Keratinocyte (primary cell): ENCODE measurements around the gene KRT5. TPM values are rescaled to one million over a fixed set of nuclear protein-coding genes. Genes with fewer than 3 reads are reported as not detected.

ENCODE experiments used
- DNase-seq: peaks from one replicate; pipeline ENCODE4 v3.0.0-alpha.2; 2011; ENCODE audit warnings: low read depth, missing footprints, low spot score
- FAIRE-seq: peaks from 2 replicates; lab custom pipeline; 2011; peaks lifted over from hg19 to GRCh38; lab: Jason Lieb, UNC
- H2AFZ ChIP-seq: 2 replicates; pipeline ENCODE4 v1.6.0; 2012; ENCODE audit warnings: low read length, control low read depth, inconsistent platforms; ENCODE audit not compliant: control insufficient read depth
- H3K27ac ChIP-seq: 2 replicates; pipeline ENCODE4 v1.5.1; 2011; ENCODE audit warnings: low read length; ENCODE audit not compliant: control insufficient read depth, insufficient read depth
- H3K27me3 ChIP-seq: 3 replicates; pipeline ENCODE4 v1.6.0; 2011; ENCODE audit warnings: low read length; ENCODE audit not compliant: control insufficient read depth, insufficient read depth; ENCODE audit errors: extremely low read depth
- H3K36me3 ChIP-seq, 2 experiments: 2 replicates in 1 of 2; 3 replicates in 1 of 2; pipeline ENCODE4 v1.5.1; 2011; ENCODE audit warnings: low read length in 2 of 2, mild to moderate bottlenecking in 1 of 2; ENCODE audit not compliant: control insufficient read depth in 2 of 2, insufficient read depth in 2 of 2; ENCODE audit errors: extremely low read depth in 1 of 2
- H3K4me1 ChIP-seq: 3 replicates; pipeline ENCODE4 v1.5.1; 2011; ENCODE audit warnings: low read length; ENCODE audit not compliant: control insufficient read depth, insufficient read depth; ENCODE audit errors: extremely low read depth
- H3K4me2 ChIP-seq: 3 replicates; pipeline ENCODE4 v1.6.0; 2011; ENCODE audit warnings: low read depth, low read length; ENCODE audit not compliant: control insufficient read depth, insufficient read depth; ENCODE audit errors: extremely low read depth
- H3K4me3 ChIP-seq, 3 experiments: fragments of 200-600 bp in 1 of 3; sonication (generic) in 1 of 3; 2 replicates in 2 of 3; 3 replicates in 1 of 3; pipeline ENCODE4 v1.5.1; 2011 to 2016; ENCODE audit warnings: low read length in 3 of 3, mild to moderate bottlenecking in 3 of 3, control low read depth in 2 of 3, inconsistent platforms in 1 of 3, low read depth in 1 of 3, mixed read lengths in 1 of 3, mixed run types in 1 of 3, moderate library complexity in 1 of 3; ENCODE audit not compliant: control insufficient read depth in 2 of 3, insufficient read depth in 2 of 3; ENCODE audit errors: extremely low read depth in 1 of 3
- H3K79me2 ChIP-seq: 2 replicates; pipeline ENCODE4 v1.6.0; 2012; ENCODE audit warnings: low read length; ENCODE audit not compliant: control insufficient read depth, insufficient read depth
- H3K9ac ChIP-seq: 3 replicates; pipeline ENCODE4 v1.6.0; 2011; ENCODE audit warnings: low read length; ENCODE audit not compliant: control insufficient read depth, insufficient read depth; ENCODE audit errors: extremely low read depth
- H3K9me1 ChIP-seq: 3 replicates; pipeline ENCODE4 v1.6.0; 2011; ENCODE audit warnings: low read length; ENCODE audit not compliant: control insufficient read depth, insufficient read depth; ENCODE audit errors: extremely low read depth
- H3K9me3 ChIP-seq: 2 replicates; pipeline ENCODE4 v1.5.1; 2012; ENCODE audit warnings: low read depth, low read length; ENCODE audit not compliant: control insufficient read depth
- H4K20me1 ChIP-seq: 3 replicates; pipeline ENCODE4 v1.6.0; 2011; ENCODE audit warnings: low read length; ENCODE audit not compliant: control insufficient read depth, insufficient read depth; ENCODE audit errors: extremely low read depth
- CTCF ChIP-seq, 3 experiments: IDR thresholded peaks in 1 of 3; conservative IDR thresholded peaks in 1 of 3; optimal IDR thresholded peaks in 1 of 3; 2 replicates in 2 of 3; 3 replicates in 1 of 3; pipeline versions ENCODE3 to v1.5.1; 2011; ENCODE audit warnings: low read length in 3 of 3, mild to moderate bottlenecking in 3 of 3, moderate library complexity in 2 of 3, control low read depth in 1 of 3, inconsistent platforms in 1 of 3; ENCODE audit not compliant: insufficient read depth in 2 of 3; ENCODE audit errors: extremely low read depth in 1 of 3
- EZH2 ChIP-seq: IDR thresholded peaks from one replicate; pipeline ENCODE4 v1.6.1; 2012; ENCODE audit warnings: inconsistent platforms, mild to moderate bottlenecking, low read length, moderate library complexity
- dilution Hi-C: fragments of 300-500 bp; cut with MboI; formaldehyde crosslinking; loops from one replicate; pipeline ENCODE4 v1.7.0; 2020; ENCODE audit warnings: low sequenced_read_pairs; ENCODE audit not compliant: extremely low pct_ligation_motif_present
- polyA plus RNA-seq, 5 experiments: library from polyadenylated mRNA; depleted of rRNA in 3 of 5; stranded (reverse) in 3 of 5; stranded (forward) in 1 of 5; unstranded in 1 of 5; fragments of >200 nt; gene quantifications; 1 replicate in 1 of 5; 2 replicates in 3 of 5; 3 replicates in 1 of 5; pipeline versions ENCODE4 v1.2.1 to v1.2.3, GENCODE V29; 2011 to 2012; ENCODE audit warnings: missing spikeins in 2 of 5, low read depth in 1 of 5, low replicate concordance in 1 of 5

KRT5 gene
- polyA plus RNA-seq, 1 donor (not counting 4 experiments of a cell fraction or from before 2014, with no cell fraction given), result 15,814 TPM

- no peak for FAIRE-seq
- H3K27me3 ChIP-seq, result no peaks in the 10 kb centered on the region
- no peak for DNase-seq
- H3K79me2 ChIP-seq, result no peaks in the 10 kb centered on the region
- no peaks in the 10 kb centered on the region for H3K9me1 ChIP-seq
- no peak overlapping the region for H3K27ac ChIP-seq
- TF ChIP-seq CTCF (optimal IDR thresholded peaks at IDR 0.05 in 1 of 3, IDR thresholded peaks at IDR 0.05 in 1 of 3, conservative IDR thresholded peaks at IDR 0.05 in 1 of 3; ENCODE audit: extremely low read depth in 1 of 3, insufficient read depth in 2 of 3, low read length in 3 of 3) (no peak), EZH2 (no peak)
- no peaks in the 10 kb centered on the region for H3K9me3 ChIP-seq
- H4K20me1 ChIP-seq, result no peaks in the 10 kb centered on the region
- dilution Hi-C loops, result no loop called here
- peaks cover 22% of the 10 kb centered on the region for H3K4me1 ChIP-seq
- no peak overlapping the region for H3K9ac ChIP-seq
- H2AFZ ChIP-seq, result no peak overlapping the region
- H3K36me3 ChIP-seq, result no peaks in the 10 kb centered on the region
- no peak overlapping the region for H3K4me3 ChIP-seq
- H3K4me2 ChIP-seq, result no peak overlapping the region
Observed at GRCh38 chr12:52542785-52543318, 22.7 kb upstream of the KRT5 start.

GRCh38 chr12:52542157-52542556 lies 22.0 kb upstream of the KRT5 start:
- FAIRE-seq, result peak; percentile 29
- H3K79me2 ChIP-seq, result no peaks in the 10 kb centered on the region
- H3K9me3 ChIP-seq, result no peaks in the 10 kb centered on the region
- no peak overlapping the region for H3K4me3 ChIP-seq
- peaks cover 25% of the 10 kb centered on the region for H3K4me1 ChIP-seq
- H3K27me3 ChIP-seq, result no peaks in the 10 kb centered on the region
- no peaks in the 10 kb centered on the region for H3K9me1 ChIP-seq
- TF ChIP-seq EZH2 (no peak), CTCF (optimal IDR thresholded peaks at IDR 0.05 in 1 of 3, IDR thresholded peaks at IDR 0.05 in 1 of 3, conservative IDR thresholded peaks at IDR 0.05 in 1 of 3; ENCODE audit: extremely low read depth in 1 of 3, insufficient read depth in 2 of 3, low read length in 3 of 3) (peak; percentile 26 to 60 (median 32))
- H3K9ac ChIP-seq, result no peak overlapping the region
- H3K27ac ChIP-seq, result no peak overlapping the region
- H2AFZ ChIP-seq, result no peak overlapping the region
- H3K36me3 ChIP-seq, result no peaks in the 10 kb centered on the region
- no peaks in the 10 kb centered on the region for H4K20me1 ChIP-seq
- dilution Hi-C loops, result no loop called here
- DNase-seq, result no peak
- H3K4me2 ChIP-seq, result no peak overlapping the region
